SKM-1 (cell line): Measurements from ENCODE around the gene UNKL.
"Not testable (repeated sequence)": the region's sequence is repeated elsewhere in the genome, so short reads cannot be mapped to it uniquely, and the experiment has no call there.

Source experiments
- DNase-seq: peaks from one replicate; lab custom pipeline; 2025; ENCODE audit not compliant: unreplicated experiment; lab: John Stamatoyannopoulos, UW

The UNKL gene

DNA sequence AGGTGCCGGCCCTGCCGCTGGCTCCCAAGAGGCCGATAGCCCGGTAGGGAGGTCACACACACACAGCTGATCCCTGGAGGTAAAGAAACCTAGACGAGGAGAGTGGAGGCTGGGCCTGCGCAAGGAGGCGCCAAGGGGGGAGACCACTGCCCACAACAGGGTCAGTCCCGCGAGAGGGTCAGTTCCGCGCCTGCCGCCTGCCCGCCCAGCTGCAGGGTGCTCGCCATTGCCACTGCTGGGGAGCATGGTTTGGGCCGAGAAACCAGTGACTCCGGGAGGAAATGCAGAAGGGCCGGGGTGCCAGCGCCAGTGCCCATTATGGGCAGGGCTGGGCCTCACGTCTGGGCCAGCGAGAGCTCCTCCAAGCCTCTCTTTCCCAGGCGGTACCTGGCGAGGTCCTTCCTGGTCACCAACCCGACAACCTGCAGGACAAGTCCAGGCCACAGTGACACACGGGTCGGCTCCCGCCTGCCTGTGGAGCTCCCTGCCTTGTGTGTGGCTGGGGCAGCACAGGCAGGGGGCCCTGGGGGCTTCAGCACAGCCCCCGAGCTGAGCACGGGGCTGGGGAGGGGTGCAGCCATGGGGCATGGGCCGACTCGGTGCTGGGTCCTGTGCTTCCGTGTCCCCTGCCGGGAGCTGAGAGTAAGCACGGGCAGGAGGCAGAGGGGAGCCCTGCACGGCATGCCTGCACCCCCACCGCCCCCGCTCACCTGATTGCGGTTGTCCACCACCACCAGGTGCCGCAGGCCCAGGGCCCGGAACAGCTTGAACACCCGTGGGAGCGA, 32.0 kb upstream of the UNKL start:
- no peak for DNase-seq

DNA sequence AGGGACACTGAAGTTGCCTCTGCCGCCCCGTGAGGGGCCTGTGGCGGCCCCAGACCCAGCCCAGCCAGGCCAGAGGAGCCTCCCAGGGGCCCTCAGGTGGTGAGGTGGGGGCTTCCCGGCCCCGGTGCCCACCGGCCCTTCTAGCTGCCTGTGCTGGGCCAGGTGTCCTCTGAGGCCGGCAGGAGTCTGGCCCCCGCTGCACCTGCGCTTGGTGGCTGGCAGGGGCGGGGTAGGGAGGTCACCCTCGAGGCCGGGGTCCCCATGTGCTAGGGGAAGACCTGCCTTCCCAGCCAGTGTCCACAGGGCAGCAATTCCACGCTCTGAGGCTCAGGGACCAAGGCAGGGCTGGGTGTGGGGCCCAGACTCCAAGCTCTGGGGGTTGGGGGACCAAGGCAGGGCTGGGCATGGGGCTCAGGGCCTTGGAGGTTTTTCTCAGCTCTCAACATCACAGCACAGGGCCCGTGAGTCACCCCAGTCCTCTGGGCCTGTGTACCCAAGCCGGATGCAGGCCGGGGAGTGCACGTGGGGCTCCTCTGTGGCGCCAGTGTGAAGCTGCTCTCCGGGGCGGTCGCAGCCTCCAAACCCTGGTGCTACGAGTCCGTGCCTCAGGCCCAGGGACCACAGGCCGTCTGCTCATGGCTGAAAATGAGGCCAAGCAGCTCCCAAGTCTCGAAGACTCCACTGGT, 31.2 kb upstream of the UNKL start:
- DNase-seq: no peak

DNA sequence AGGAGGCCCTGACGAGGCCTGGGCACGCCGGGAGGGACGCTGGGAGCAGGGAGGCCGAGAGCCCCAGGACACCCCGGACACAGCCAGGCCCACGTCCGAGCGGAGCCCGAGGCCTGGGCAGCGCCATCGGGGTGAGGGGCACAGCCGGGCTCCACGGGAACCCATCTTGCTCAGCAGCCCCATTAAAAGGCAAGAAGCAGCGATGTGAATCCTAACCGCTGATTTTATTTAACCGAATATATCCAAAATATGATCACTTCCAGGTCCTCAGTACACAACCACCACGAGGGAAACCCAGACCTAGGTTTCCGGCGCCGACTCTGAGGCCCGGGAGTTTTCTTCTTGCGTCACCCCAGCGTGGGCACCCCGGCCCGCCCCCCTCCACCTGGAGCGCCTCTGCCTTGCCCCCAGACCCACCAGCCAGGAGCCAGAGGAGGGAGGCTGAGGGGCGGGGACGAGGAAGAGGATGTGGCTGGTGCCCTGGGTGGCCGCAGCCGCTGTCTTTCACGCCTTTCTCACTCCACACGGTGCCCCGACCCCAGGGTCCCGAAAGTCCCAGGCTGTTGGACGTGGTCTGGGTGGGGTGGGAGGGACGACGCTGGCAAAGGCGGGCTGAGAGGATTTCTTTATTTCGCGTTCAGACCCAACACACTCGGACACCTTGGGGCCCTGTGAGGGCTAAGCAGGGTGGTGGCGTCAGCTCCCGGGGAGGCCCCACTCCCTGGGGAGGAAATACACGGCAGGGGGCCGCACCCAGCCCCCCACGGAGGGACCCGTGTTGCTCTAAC, 30.4 kb upstream of the UNKL start:
- DNase-seq: no peak

DNA sequence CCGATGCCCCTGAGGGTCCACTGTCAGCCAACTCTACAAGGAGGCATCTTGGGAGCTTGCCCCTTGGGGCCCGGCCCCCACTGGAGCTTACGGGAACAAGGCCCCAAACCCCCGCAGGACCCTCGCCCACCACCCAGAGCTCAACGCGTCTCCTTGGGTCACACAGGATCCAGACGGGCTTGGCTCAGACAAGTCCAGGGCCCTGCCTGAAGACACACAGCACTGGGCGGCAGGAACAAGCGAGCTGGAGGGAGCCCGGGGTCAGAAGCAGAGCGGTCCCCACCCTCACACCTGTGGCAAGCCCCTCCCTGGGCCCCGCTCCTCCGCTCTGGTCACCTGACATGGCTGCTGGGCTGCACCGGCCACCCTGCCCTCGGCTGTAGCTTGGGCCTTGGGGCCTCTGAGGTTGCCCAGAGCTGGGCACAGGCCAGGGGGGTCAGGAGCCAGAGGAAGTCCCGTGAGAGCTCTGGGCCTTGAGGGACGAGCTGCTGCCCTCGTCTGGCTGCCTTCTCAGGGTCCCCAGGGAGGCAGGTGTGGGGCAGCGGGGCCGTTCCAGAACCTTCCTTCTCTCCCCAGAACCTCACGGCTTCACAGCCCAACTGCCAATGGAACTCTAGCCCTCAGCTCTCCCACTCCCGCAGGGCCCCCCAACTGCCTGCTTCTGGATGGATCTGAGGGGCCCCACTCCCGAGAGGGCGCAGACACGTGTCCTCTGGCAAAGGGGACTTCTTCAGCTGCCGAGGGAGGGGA, 29.7 kb upstream of the UNKL start, which contains the start of gene CCDC154:
Gene CCDC154 (minus strand): TSS at position 577 of the 750 bp plus-strand sequence. CDS start 234 bp downstream, at position 343.
- no peak for DNase-seq

DNA sequence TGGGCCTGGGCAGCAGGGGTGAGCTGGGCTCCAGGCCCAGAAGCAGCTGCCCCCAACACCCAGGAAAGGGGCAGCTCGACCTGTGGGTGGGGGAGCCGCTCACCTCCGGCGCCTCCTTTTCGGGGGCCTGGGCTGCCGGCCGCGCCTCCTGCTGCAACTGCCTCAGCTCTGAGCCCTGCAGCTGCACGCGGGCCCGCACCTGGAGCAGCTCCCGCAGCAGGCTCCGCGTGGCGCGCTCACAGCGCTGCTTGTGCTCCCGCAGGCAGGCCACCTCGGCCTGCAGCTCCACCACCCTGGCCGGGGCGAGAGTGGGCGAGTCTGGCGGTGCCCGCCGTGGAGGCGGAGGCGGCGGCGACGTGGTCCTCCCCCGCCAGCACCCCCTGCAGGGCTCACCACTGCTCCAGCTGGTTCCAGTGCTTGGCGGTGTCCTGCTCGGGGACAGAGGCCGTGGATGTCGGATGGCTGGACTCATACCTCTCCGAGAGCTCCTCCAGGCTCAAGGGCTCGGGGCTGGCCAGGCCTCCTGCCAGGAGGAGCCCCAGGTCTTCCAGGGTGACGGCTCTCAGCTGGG, 29.0 kb upstream of the UNKL start:
- DNase-seq: no peak

DNA sequence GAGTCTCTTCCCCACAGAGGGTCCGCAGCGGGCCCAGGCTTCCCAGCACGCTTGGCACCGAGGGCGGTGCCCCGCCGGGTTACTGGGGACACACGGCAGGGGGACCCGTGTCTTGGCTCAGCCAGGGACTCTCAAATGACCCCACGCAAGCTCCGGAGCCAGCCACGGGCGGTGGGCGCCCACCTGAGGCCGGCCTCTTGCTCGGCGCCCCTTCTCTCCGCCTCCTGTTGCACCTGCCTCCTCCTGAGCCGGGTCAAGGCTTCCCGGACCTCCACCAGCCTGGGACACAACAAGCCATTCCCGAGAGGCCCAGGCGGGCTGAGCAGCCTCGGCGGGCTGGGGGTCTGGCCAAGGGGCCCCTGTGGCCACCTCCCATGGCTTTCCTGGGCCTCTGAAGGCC, 28.2 kb upstream of the UNKL start:
- DNase-seq: no peak

DNA sequence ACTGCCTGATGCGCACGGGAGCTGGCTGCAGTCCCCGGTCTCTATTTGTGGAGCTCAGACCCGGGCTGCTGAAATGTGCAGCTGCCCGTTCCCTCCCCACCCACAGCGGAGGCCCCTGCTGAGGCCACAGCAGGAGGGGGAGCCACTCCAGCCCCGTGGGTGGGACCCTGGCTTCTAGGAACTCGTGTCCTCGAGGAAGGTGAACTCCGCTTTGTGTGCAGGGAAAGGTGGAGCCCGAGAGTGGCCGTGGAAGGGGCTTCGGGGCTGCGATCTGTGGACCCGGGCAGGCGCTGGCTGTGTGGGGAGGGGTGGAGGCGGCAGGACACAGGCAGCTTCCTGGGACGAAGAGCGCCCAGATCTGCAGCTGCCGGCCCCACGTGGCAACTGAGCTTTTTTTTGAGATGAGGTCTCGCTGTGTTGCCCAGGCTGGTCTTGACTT, 26.9 kb upstream of the UNKL start:
- no peak for DNase-seq

DNA sequence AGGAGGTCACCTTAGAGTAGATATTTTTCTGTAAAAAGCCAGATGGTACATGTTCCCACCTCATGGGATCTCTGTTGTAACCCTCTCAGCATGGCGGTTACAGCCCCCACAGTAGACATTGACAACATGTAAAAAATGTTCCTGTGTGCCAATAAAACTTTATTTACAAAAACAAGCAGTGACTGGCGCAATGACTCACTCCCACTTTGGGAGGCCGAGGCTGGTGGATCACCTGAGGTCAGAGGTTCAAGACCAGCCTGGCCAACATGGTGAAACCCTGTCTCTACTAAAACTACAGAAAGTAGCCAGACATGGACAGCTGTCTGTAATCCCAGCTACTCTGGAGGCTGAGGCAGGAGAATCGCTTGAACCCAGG, 25.2 kb upstream of the UNKL start:
- DNase-seq: not testable (repeated sequence)

DNA sequence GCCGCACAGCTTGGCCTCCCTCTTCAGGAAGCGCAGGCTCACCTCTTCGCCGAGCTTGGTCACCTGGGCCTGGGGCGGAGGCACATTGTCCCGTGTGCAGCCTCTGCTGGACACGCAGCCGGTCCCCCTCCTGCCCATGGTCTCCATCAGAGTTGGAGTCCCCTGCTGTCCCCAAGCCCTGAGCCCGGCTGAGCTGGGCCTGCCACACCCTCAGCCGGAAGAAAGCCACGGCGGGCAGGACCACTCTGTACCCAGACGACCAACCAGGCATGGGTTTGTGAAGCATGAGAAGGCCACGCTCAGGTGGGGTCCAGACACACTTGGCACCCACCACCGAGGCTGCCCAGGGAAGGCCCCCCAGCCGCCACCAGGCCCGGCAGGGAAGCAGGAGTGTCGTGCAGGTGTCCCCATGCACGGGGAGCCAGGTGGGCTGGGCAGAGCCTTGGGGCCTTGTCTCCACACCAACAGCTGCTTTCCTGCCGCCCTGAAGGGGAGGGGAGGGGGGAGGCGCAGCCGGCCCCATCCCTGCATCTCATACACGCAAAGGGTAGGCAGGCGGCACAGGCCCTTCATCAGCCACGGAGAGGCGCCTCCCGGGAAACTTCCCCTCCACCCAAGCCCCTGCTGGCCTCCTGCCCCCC, 24.7 kb upstream of the UNKL start:
- DNase-seq: no peak

DNA sequence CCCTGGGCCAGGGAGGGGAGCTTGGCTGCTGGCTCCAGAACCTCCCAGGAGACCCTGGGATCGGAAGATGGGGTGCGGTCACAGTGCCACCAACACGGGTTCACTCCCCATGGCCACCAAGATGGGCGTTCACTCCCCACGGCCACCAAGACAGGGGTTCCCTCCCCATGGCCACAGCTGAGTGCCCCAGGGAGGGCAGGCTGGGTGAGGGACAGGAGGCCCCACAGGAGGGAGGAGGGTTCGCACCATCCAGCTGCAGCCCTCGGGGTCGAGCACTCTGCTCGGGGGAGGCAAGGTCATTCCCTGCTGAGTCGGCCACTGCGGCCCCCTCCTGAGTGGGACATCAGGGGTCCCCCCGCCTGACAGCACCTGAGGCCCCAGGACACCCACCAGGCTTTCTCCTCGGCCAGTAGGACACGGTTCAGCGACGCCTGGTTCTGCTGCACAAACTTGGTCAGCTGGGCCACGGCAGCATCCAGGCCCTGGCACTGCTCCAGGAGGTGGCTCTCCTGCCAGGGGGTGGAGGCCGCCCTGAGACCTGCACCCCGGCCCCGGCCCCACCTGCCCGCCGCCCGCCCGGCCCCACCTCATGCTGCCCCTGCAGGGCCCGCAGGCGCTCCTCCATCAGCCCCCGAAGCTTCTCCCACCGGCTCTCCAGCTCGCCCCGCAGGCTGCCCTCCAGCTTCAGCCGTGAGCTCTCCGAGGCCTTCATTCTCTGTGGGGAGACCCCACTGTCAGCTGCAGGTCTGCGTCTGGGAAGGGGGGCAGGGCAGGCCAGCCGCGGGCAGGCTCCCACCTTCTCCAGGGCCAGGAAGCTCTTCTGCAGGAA, 23.9 kb upstream of the UNKL start:
- no peak for DNase-seq

DNA sequence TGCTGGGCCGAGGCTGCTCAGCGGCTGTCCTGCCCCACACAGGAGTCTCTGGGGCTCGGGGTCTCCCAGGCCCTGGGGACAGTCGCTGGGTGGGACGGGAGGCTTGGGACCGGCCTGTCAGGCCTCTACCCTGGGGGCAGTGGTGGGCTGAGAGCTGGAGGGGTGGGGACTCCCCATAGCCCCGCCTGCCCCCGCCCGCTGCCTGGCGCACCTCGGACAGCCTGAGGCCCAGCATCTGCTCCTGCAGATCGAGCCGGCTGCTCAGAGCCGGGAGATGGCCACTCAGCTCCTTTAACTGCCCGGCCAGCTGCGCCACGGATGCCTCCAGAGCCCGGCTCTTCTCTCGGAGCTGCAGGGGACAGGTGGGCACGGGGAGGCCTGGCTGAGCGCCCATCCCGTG, 23.1 kb upstream of the UNKL start:
- no peak for DNase-seq

DNA sequence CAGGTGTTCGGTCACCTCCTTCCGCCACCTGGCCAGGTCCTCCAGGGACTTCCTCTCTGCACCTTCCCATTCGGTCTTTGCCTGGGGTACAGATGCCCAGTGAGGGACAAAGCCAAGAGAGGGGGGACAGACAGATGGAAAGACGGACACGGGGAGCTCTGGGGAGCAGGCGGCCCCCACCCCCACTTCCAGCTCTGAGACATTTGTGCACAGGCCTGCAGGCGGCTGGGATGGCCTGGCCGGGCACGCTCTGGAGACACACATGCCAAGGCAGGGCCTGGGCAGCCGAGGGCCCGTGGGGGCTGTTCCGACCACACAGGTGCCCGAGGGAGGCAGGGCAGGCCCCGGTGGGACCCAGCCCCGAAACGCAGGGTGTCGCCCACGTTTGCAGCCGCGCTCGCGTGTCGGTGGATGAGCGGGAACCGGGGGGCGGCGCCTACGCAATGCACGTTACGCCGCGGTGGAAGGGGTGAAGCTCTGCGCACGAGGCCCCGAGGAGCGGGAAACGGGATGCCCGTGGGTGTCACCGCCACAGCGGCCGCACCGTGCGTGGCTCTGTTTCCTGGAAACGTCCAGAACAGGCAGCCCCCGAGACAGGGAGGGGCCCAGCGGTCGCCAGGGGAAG, 22.3 kb upstream of the UNKL start:
- no peak for DNase-seq

DNA sequence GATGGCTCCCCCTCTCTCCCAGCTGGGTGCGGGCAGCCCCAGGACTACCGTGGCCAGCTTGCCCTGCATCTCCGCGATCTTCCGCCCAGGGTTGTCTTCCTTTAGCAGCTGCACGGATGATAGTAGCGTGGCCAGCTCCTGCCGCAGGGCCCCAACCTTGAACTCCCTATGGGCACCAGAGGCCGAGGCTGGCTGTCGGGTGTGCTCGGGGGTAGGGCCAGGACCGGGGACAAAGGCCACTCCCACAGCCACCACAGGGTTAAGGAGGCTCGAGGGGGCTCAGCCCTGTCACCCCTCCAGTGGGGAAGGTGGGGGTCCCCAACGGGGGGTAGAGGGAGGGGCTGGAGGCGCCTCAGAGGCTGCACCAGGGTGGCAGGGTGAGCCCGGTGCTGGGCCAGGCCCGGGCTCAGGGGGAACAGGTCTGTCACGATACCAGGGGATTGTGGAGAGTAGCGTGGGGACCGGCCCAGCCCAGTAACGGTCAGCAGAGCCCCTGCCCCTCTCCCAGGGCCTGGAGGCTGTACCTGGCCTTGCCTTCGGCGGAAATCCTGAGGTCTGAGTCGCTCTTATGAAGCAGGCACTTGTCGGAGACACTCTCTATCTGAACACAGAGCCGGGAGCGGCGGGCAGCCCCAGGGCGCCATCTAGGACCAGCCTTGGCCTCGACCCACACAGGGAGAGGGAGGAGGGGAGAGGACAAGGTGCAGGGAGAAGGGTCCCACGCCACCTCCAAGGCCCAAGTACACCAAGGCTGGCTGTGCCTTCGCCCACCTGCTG, 21.6 kb upstream of the UNKL start:
- DNase-seq: no peak

DNA sequence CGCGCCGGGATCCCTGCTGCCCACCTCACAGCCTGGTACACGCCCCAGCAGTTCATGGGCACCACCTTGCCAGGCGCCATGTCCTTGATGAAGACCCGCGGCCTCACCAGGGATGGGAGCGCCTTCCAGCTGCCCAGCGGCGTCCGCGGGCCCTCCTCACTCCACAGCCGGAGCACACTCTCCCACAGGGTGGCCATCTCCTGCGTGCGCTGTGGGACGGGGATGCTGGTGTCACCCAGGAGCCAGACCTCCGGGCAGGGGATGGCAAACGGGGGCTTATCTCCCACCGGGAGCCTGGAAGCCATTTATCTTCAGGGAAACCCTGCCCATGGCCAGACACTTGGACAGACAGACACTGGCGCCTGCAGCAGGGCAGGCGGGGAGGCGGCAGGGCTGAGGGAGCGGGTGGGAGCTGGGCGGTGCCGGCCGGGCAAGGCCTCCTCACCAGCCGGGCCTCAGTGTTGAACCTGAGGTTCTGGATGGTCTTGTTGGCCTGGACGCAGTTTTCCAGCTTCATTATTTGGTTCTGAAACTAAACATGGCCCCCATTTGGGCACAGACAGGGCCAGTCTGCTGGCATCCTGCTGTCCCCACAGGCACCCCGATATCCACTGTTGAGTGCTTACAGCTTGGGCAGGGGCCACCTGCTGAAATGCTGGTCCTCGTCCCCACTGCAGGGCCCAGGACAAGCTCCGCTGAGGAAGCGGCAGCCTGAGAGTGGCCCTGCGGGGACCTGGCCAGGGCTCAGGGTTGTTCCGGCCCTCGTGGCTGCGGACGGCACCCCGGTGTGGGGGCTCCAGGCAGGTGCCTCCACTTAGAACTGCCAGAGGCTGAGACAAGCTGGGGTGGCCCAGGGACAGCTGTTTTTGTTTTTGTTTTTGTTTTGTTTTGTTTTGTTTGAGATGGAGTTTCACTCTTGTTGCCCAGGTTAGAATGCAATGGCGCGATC, 20.4 kb upstream of the UNKL start:
- DNase-seq: no peak

DNA sequence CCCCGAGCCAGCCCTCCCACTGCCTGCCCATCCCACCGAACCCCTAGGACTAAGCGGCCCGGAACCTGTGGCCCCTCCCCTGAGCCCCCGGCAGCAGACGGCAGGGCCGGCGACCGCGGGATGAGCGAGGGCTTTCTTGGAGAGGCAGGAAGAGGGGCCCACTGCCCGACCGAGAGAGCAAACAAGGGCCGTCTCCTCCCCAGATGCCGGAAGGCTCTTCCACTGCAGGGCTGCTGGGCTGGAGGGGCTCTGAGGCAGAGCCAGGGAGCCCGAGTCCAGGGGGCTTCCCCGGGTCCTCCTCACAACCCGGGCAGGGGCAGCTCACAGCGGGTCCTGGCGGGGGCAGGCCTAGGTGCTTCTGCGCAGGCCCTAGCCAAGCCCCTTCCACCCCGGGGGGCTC, 19.3 kb upstream of the UNKL start:
- no peak for DNase-seq

DNA sequence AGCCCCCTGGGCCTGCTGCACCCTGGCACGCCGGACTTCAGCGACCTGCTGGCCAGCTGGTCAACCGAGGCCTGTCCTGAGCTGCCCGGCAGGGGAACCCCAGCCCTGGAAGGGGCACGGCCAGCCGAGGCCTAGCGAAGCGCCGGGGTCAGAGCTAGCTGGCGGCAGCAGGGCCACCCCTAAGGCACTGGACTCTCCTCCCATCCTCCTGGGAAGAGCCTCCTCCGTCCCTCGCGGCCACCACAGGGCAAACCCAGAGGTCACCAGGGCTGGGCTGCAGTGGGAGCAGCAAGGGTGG, 18.7 kb upstream of the UNKL start:
- no peak for DNase-seq
